Body of pancreas (tissue), 4 donors: ENCODE results near the gene AFM.

Experiments
- POLR2A ChIP-seq, 3 donors: fragments of 450-650 bp; IDR thresholded peaks; one replicate each; pipeline ENCODE4 v1.6.1; 2016; ENCODE audit warnings: antibody characterized with exemption in 3 of 3, mild to moderate bottlenecking in 2 of 3
- TF ChIP-seq, protein P1 (sequence below), 7 experiments: fragments of 450-650 bp in 4 of 7; fragments of 200-600 bp in 3 of 7; sonication (generic) in 3 of 7; IDR thresholded peaks; one replicate each; pipeline ENCODE4 v1.5.1; 2016 to 2019; ENCODE audit warnings: antibody characterized with exemption in 7 of 7

DNA sequence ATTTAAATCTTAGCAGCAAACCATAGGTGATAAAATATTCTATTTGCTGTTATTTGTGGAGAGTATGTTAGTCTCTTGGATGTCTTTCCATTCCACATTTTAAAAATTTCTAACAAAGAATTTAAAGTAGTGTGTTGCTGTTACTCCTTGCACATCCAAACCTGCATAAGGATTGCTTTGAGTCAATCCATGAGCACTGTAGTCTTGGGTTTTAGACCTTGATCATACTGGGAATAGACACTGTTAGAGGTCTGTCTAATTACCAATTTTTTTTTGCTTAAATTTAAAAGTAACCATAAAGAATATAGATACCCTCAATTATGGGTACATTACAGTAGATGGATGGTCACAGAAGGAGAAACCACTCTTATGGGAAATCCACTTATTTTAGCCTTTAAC is 44.0 kb upstream of the AFM start:
- TF ChIP-seq, protein P1, sequence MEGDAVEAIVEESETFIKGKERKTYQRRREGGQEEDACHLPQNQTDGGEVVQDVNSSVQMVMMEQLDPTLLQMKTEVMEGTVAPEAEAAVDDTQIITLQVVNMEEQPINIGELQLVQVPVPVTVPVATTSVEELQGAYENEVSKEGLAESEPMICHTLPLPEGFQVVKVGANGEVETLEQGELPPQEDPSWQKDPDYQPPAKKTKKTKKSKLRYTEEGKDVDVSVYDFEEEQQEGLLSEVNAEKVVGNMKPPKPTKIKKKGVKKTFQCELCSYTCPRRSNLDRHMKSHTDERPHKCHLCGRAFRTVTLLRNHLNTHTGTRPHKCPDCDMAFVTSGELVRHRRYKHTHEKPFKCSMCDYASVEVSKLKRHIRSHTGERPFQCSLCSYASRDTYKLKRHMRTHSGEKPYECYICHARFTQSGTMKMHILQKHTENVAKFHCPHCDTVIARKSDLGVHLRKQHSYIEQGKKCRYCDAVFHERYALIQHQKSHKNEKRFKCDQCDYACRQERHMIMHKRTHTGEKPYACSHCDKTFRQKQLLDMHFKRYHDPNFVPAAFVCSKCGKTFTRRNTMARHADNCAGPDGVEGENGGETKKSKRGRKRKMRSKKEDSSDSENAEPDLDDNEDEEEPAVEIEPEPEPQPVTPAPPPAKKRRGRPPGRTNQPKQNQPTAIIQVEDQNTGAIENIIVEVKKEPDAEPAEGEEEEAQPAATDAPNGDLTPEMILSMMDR (IDR thresholded peaks at IDR 0.05): no peak
- TF ChIP-seq POLR2A (IDR thresholded peaks at IDR 0.05): no peak
